NCI-H1417 treated with DMSO at 0.1 percent for 48 hours (cell line): Measurements from ENCODE around the gene LIN9.
"Not testable (repeated sequence)": the region's sequence is repeated elsewhere in the genome, so short reads cannot be mapped to it uniquely, and the experiment has no call there.

Experiments
- DNase-seq: peaks from one replicate; lab custom pipeline; 2025; lab: John Stamatoyannopoulos, UW

The LIN9 gene, protein sequence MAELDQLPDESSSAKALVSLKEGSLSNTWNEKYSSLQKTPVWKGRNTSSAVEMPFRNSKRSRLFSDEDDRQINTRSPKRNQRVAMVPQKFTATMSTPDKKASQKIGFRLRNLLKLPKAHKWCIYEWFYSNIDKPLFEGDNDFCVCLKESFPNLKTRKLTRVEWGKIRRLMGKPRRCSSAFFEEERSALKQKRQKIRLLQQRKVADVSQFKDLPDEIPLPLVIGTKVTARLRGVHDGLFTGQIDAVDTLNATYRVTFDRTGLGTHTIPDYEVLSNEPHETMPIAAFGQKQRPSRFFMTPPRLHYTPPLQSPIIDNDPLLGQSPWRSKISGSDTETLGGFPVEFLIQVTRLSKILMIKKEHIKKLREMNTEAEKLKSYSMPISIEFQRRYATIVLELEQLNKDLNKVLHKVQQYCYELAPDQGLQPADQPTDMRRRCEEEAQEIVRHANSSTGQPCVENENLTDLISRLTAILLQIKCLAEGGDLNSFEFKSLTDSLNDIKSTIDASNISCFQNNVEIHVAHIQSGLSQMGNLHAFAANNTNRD

DNA sequence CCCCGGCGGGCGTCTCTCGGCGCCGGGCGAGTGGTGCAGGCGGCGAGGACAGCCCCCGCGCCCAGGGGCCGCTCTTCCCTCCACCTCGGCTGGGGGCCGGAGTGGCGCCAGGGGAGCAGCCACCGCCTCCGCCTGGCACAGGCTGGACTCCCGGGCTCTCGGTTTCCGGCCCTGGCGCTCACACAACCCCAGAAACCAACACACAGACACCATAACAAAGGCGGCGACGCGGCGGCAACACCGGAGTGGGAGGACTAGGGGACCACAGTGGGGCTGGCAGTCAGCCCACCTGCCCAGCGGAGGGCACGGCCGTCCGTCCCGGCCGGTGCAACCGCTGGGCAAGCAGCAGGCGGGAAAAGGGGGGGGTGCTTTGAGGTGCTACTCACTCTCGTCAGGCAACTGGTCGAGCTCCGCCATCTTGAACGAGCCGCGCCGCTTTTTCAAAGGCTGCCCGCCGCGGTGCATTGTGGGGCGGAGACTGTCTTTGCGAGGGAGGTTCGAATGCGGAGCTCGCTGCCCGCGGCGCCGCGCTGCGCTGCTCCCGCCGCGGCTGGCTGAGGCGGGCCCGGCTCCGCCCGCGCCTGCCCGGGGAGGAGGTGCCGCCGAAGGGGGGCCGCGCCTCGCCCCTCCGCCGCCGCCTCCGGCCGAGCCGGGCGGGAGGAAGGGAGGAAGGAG is at the start of gene LIN9:
Gene LIN9 (minus strand): TSS at position 442 of the 675 bp plus-strand sequence. CDS start 25 bp downstream, at position 417.
- DNase-seq: peak; percentile 35

DNA sequence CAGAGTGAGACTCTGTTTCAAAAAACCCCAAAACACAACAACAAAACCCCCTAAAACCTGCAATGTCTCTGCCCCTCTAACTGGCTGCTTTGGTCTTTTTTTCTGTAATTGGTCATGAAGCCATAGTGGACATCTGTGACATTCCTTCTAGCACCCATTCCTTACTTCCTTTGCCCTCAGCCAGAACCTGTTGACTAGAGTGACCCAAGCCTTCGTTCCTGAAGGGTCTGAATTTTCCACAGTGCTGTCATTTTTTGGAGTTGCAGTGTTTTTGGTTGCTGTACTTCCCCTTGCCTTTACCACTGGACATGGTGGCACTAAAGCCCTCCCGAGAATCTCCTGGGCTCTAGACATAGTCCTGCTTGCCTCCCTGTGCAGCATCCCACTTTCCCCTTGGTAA is 48.5 kb upstream of the LIN9 start:
- no peak for DNase-seq

DNA sequence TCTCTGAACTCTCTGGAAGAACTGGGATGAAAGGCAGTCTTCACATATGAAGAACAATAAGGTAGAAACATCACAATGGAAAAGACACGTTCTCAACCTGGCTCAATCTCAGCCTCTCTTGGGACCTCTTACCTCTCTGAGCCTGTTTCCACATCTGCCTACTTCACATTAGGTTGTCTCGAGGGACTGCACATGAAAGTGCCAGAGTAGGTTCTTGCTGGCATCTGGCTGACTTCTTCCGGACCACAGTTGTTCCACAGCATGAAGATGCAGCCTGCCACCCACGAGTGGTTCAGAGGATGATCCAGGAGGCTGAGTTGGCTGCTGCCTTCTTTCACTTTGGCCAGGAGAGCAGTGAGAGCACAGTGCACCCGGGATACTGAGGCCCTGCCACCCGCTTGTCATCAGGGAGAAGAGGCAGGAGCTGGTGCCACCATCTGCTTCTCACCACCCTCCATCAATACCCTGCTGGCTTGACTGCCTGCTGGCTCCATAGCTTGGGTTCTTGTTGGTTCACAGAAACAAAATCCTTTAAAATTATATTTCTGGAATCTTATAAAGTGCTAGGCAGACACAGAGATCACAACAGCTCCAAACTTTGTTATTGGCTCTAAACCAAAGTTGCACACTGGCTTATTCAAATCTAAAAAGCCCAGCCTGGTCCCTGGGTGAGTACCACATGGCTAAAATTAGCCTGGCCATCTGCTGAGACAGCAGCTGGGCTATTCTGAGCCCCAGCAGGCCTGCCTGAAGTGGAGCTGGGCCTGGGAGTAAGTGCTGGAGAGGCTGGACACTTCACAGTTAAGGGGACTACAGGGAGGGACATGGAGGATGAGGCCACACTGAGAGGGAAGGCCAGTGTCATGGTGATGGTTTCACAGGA is 46.9 kb upstream of the LIN9 start:
- no peak for DNase-seq

DNA sequence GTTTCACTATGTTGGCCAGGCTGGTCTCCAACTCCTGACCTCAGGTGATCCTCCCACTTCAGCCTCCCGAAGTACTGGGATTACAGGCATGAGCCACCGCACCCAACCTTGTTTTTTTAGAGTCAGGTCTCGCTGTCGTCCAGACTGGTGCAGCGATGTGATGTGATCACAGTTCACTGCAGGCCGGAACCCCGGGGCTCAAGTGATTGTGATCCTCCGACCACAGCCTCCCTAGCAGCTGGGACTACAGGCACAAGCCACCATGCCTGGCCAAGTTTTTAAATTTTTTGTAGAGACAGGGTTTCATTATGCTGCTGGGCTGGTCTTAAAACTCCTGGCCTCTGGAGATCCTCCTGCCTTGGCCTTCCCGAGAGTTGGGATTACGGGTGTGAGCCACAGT is 46.1 kb upstream of the LIN9 start:
- DNase-seq: no peak

DNA sequence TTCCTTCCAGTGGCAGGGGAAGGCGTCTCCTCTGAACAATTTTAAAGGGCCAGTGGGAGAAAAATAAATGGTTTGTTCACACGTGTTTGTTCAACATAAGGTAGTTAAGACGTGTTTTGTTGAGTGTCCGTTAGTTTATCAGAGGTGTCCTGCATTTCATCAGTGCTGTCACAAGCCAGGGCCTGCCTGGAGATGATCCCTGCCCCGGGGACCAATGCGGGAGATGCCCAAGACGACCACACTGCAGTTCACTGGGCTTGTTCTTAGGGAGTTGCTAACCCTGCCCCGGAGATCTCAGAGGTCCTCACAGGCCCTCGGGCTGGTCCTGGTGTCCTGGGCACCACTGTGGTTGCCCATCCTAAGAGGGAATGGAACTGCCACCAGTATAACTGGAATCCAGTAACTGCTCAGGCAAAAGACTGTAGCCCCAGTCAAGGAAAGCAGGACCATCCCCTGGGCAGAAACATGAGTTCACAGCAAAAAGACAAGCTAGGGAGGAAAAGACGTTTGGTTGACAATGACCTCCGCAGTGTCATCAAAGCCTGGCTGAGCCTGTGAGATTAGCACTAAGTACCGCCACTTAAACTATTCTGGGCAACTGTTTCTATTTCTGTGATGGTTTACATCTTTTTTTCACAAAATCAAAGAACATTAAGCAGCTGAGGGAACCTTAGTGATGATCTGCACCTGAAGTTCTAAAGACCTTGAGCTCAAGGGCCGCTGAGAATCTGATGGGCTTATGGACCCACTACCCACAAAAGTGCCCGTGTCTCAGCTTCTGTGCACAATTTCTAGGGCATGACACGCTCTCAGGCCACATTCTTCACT is 44.9 kb upstream of the LIN9 start:
- DNase-seq: no peak

DNA sequence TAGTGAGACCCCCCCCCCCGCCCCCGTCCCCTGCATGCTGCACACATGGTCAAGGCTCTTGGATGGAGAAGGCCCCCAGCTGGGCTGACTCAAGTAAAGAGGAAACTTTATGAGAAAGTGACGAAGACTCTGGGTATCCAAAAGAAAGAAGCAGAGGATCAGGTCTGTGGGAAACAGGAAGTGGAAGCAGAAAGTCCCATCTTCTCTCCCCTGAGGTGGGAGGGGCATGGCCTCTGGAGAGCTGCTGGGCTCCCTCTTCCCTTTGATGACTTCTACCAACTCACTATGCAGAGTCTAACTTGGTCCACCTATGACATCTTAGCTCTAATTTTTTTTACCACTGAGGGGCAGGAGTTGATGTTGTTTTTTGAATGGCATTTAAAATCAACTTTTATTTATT is 42.7 kb upstream of the LIN9 start:
- no peak for DNase-seq

DNA sequence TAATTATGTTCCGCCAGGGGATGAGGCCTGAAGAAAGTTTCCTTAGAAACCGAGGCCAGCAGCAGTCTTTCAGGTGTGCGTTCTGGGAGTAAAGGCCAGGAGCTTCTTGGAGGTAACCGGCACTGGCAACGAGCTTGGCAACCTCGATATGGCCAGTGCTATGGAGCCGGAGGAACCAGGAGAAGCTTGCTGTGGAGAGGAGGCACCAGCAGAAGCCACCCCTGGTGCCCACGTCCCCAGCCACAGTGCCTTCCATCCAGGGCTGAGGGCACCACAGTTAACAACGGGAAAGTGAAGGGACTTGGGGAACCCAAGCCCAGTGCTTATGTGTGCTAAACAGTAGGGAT is 41.5 kb upstream of the LIN9 start:
- no peak for DNase-seq

DNA sequence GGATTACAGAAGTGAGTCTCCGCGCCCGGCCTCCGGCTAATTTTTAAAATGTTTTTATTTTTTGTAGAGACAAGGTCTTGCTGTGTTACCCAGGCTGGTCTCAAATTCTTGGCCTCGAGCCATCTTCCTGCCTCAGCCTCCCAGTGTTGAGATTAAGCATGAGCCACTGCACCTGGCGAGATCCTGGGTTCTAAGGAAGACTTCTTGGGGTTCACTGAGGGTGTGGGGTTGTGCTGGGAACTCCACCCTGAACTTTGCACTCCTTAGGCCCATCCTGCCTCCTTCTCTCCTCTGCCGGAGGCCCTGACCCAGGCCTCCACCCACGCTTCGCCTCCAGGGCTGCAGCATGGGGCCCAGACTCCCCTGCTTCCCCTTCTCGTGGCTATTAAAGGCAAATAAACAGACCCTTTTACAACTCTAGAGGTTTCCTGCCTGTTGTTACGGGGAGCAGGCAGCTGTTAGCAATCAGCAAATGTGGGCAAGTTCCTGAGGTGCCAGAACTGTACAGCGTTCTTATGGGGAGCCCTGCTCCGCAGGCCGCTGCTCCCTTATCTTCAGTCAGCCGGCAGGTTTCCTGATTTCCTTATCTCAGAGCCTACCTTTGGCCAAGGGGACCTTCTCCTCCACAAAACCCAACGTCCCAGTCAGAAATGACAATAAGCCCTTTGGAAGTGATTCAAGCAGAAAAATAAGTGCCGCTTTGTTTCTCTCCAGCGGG is 41.0 kb upstream of the LIN9 start:
- no peak for DNase-seq

DNA sequence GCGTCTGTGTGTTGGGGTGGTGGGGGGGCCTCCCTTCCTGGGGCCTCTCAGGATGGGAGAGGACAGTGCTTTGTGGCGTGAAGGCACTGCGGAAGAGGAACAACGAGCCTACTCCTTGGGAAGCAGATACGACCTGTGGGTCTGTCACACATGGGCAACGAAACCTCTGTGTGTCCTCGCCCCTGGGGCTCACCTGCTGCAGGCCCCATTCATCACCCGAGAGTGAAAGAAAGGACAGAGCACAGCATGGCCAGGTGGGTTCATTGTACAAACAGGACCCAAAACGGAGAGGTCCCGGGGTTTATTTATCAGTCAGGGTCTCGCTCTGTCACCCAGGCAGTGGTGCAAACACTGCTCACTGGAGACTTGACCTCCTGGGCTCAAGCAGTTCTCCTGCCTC is 40.1 kb upstream of the LIN9 start:
- DNase-seq: no peak

DNA sequence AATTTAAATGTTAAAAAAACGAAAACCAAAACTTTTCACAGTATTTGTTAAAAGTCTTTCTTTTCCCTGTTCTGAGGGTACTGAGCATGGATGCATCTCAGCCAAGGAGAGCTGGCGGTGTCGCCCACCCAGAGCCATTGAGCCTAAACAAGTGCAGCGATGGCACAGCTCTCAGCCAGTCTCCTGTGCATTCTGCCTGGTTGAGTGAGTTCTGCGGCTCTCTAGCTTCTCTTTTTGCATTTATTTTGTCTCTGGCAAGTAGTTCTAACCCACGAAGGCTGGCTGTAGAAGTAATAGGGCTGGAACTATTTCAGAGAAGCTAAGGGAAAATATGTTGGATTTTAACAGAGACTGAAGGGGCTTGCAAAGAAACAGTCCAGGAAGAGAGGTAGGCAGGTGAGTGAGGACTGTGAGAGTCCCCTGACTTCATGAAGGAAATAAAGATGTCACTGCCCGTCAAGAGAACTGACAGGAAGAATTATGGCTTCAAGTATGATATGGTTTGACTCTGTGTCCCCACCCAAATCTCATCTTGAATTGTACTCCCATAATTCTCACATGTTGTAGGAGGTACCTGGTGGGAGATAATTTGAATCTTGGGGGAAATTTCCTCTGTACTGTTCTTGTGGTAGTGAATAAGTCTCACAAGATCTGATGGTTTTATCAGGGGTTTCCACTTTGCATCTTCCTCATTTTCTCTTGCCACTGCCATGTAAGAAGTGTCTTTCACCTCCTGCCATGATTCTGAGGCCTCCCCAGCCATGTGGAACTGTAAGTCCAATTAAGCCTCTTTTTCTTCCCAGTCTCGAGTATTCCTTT is 35.7 kb upstream of the LIN9 start:
- no peak for DNase-seq

DNA sequence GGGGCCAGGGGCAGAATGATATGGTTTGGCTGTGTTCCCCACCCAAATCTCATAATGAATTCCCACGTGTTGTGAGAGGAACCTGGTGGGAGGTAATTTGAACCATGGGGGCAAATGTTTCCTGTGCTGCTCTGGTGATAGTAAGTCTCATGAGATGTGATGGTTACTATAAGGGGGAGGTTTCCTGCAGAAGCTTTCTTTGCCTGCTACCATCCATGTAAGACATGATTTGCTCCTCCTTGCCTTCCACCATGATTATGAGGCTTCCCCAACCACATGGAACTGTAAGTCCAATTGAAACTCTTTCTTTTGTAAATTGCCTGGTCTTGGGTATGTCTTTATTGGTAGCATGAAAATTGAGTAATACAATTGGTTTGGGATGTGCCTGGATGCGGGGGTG is 33.7 kb upstream of the LIN9 start:
- no peak for DNase-seq

DNA sequence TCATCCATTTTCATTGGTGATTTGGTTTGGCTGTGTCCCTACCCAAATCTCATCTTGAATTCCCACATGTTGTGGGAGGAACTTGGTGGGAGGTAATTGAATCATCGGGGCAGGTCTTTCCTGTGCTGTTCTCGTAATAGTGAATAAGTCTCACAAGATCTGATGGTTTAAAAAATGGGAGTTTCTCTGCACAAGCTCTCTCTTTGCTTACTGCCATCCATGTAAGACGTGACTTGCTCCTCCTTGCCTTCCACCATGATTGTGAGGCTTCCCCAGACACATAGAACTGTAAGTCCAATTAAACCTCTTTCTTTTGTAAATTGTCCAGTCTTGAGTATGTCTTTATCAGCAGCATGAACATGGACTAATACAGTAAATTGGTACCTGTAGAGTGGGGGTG is 31.1 kb upstream of the LIN9 start:
- DNase-seq: not testable (repeated sequence)

DNA sequence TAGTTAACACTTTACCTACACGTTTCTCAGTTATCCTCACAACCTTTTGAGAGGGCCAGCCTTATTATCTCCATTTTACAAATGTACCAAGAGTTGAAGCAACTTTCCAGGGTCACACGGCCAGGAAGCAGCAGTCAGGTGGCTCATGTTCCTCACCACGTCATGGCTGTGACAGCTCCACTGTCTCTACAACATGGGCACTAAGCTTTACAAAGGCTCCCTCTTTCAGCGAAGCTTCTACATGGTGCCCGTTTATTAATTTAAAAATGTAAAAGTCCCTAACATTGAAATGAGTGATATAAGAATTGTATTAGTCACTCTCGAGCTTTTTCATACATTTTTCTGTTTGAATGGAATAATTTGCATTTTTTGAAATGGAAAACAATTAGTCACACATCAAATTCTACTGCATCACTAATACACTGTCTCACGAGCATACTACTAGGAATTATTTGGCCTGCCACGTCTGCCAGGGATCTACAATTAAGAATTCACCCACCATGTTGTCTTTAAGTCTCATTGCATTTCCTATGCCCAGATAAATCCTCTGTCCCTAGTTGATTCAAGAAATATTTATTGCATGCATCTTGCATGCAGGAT is 28.4 kb upstream of the LIN9 start:
- no peak for DNase-seq

DNA sequence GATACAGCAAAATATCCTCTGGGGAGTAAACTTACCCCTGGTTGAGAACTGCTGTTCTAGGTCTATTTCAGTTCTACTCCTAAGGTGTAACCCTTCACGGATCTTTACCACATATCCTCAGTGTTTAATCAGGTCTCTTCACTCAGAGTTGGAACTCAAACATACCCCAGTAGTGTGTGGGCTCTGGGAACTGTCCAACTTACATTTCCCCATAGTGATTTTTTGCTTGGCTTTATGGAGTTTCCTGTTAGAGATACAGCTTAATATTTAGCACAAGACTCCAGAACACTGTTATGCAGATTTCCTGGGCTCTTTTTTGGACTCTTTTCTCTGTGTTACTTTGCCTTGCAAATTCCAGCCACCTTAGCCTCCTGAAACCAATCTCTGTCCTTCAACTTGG is 26.7 kb upstream of the LIN9 start:
- no peak for DNase-seq

DNA sequence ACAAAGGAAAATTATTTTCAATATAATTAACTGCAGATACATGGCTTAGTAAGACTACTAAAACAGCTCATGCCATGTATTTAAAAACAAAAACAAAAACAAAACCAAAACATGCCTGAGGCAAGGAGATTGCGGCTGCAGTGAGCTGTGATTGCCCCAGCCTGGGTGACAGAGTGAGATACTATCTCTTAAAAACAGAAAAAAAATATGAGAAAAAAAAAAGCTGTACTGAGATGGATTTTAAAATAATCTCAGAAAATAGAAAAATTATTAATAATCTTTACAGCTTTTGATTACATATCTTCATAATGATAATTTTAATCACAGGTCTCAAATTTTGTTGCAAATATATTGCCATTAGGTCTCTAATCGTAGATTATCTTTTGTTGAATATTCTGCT is 24.0 kb upstream of the LIN9 start:
- DNase-seq: no peak

DNA sequence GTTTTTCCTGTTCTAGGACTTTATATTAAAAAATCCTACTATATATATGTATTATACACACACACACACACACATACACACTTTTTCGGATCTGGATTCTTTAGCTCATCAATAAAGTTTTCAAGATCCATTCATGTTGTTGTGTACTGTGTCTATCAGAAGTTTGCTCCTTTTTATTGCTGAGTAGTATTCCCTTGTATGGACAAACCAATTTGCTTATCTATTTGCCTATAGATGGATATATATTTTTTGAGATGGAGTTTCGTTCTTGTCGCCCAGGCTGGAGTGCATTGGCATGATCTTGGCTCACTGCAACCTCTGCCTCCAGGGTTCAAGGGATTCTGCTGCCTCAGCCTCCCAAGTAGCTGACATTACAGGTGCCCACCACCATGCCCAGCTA is 20.3 kb upstream of the LIN9 start:
- no peak for DNase-seq

DNA sequence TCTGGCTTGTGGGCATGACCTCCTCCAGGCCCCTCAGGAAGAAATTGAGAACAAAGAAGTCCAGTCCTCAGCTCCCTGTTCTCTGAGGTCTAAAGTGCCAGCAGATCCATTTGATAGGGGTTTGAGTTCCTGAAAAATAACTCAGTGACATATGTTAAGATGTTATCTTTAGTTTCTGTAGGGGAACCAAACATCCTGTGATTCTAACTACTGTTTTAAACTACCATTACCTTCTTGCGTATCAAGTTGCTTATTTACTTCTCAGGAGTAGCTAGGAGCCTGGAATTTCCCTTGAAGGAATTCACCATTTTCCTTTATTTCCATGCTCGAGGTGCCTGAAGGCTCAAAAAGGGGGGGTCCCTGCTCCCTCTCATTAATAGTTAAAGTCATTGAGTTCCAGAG is 18.8 kb upstream of the LIN9 start:
- DNase-seq: no peak

DNA sequence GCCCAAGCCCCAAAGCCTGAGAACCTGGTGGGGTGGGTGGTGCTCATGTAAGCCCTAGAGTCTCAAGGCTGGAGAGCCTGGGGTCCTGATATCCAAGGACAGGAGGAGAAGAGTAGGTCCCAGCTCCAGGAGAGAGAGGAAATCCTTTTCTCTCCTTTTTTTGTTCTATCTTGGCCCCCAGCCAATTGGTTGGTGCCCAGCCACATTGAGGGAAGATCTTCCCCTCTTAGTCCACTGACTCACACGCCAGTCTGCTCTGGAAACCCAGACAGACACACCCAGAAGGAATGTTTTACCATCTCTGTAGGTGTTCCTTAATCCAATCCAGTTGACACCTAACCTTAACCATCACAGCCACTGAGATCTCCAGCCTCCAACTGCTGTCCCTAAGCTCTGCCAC is 16.2 kb upstream of the LIN9 start:
- no peak for DNase-seq

DNA sequence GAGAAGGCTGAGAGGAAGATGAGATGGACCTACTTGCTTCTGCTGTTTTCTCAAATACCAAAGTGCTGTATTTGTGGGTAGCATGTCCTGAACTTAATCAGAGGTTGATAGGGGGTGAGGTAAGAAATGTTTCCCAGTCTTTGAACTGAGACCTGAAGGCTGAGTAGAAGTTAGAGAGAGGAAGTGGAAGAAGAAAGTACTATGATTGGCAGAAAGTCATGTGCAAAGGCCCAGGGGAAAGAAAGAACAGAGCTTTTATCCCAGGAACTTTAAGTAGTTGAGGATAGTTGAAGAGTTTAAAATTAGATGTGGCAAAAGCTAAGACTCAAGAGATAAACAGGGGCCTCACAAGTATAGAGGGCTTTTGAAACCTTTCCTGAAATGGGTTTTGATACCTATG is 15.5 kb upstream of the LIN9 start:
- no peak for DNase-seq

DNA sequence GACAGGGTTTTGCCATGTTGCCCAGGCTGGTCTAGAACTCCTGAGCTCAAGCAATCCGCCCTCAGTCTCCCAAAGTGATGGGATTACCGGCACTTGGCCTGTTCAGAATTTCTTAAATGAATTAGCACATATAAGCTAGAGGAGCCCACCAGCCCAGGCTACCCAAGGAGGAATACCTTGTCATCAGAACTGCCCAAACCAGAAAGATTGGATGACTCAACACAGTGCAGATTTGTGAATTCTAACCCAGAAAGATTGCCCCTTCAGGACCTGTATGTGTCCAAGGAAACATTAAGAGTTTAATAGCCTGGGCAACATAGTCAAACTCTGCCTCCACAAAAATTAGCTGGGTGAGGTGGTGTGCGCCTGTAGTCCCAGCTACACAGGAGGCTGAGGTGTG is 14.0 kb upstream of the LIN9 start:
- DNase-seq: no peak
